ENCODE results near the gene PLEKHG7.

DNA sequence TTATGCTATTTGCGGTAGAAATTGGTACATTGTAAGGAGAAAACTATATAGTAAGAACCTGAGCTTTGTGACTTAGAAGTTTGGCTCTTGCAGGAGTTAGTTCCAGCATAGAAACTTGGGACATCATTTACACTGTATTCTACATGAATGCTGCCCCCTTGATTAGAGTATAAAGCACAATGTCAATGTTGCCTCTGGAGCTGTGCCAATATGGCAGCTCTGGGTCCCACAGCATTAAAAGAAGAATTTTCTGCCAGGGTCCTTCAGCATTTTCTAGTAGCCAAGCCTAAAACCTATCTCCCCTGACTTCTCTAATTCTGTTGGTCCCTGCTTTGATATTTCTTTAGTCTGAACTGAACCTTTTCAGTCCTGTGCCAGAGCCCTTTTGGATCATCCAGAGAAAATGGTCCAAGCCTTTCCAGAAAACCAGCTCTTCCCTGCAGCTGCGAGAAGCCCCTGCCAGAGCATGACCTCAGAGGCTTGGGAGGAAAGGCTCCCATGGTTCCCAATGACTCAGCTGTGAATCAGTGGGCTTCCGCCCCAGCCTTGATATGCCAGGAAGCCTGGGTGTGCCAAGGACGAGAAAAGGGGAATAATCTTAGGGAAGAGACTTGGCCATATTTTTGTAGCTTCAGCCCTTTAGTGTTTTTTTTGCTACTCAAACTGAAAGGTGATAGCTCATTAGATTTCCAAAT, 43.2 kb downstream of the PLEKHG7 start:
- TF ChIP-seq, protein P1, sequence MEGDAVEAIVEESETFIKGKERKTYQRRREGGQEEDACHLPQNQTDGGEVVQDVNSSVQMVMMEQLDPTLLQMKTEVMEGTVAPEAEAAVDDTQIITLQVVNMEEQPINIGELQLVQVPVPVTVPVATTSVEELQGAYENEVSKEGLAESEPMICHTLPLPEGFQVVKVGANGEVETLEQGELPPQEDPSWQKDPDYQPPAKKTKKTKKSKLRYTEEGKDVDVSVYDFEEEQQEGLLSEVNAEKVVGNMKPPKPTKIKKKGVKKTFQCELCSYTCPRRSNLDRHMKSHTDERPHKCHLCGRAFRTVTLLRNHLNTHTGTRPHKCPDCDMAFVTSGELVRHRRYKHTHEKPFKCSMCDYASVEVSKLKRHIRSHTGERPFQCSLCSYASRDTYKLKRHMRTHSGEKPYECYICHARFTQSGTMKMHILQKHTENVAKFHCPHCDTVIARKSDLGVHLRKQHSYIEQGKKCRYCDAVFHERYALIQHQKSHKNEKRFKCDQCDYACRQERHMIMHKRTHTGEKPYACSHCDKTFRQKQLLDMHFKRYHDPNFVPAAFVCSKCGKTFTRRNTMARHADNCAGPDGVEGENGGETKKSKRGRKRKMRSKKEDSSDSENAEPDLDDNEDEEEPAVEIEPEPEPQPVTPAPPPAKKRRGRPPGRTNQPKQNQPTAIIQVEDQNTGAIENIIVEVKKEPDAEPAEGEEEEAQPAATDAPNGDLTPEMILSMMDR (conservative IDR thresholded peaks at IDR 0.05; ENCODE audit: low read depth, low read length) = no peak
- no peak for TF ChIP-seq EZH2 (IDR thresholded peaks at IDR 0.05; ENCODE audit: borderline replicate concordance, low read depth, low read length, poor library complexity, severe bottlenecking)

All from A673 (cell line).